HCT116 (cell line): ENCODE data around the gene ABI1. TPM values are rescaled to one million over a fixed set of nuclear protein-coding genes. Genes with fewer than 3 reads are reported as not detected.

Source experiments
- ATAC-seq: fragments of 200-7000 bp; cut with Tn5 transposase; 2 replicates; pipeline ENCODE4 v1.9.1; 2020; ENCODE audit warnings: mild to moderate bottlenecking, moderate library complexity
- BruUV-seq: library from RNA; stranded (reverse); fragments of 400-500 nt; replicated peaks from 2 replicates; lab custom pipeline; 2021; lab: Mats Ljungman, UMichigan
- CTCF ChIA-PET: fragments of 300-600 bp; sonication (Branson Sonifier 250); formaldehyde crosslinking; loops from one replicate; lab custom pipeline; 2021; ENCODE audit warnings: antibody characterized with exemption; lab: Charles Lee
- POLR2A ChIA-PET: fragments of 300-600, 350-600 bp; sonication (Branson Sonifier 250); formaldehyde crosslinking; loops from one replicate; lab custom pipeline; 2021; ENCODE audit warnings: antibody characterized with exemption; lab: Charles Lee
- RAD21 ChIA-PET, 2 experiments: fragments of 300-600 bp; sonication (Branson Sonifier 250); formaldehyde crosslinking; loops; one replicate each; lab custom pipeline; 2023; ENCODE audit warnings: low total read pairs in 2 of 2; ENCODE audit not compliant: uncharacterized antibody in 2 of 2, unreplicated experiment in 2 of 2, low non-redundant PET in 1 of 2; lab: Charles Lee
- DNase-seq: peaks from one replicate; pipeline ENCODE4 v3.0.0-alpha.2; 2010; ENCODE audit warnings: low read depth, low spot score
- H2AFZ ChIP-seq: fragments of 200-600 bp; shearing (Covaris generic), sonication (generic); 2 replicates; pipeline ENCODE4 v1.6.1; 2017; ENCODE audit warnings: low read depth, mixed run types, mixed read lengths, antibody characterized with exemption, low read length; ENCODE audit not compliant: poor library complexity, severe bottlenecking
- H3K27ac ChIP-seq: 2 replicates; pipeline ENCODE4 v1.5.1; 2012; ENCODE audit warnings: low read depth, low read length
- H3K27me3 ChIP-seq: fragments of 200-600 bp; sonication (generic); 2 replicates; pipeline ENCODE4 v1.6.1; 2016; ENCODE audit warnings: mixed run types, low read length, mixed read lengths; ENCODE audit not compliant: insufficient read depth
- H3K36me3 ChIP-seq, 2 experiments: fragments of 200-500 bp in 1 of 2; fragments of 200-600 bp in 1 of 2; sonication (Bioruptor generic) in 1 of 2; sonication (generic) in 1 of 2; 2 replicates each; pipeline versions ENCODE4 v1.5.1 to v1.6.1; 2014 to 2016; ENCODE audit warnings: low read length in 2 of 2, inconsistent platforms in 1 of 2, mixed read lengths in 1 of 2, mixed run types in 1 of 2; ENCODE audit not compliant: insufficient read depth in 2 of 2, control insufficient read depth in 1 of 2
- H3K4me1 ChIP-seq, 2 experiments: fragments of 200-600 bp in 1 of 2; sonication (generic) in 1 of 2; 2 replicates each; pipeline versions ENCODE4 v1.5.1 to v1.6.1; 2012 to 2017; ENCODE audit warnings: low read length in 2 of 2, inconsistent platforms in 1 of 2, mild to moderate bottlenecking in 1 of 2, mixed read lengths in 1 of 2, mixed run types in 1 of 2, moderate library complexity in 1 of 2; ENCODE audit not compliant: insufficient read depth in 2 of 2, control insufficient read depth in 1 of 2
- H3K4me2 ChIP-seq: fragments of 200-600 bp; sonication (generic); 2 replicates; pipeline ENCODE4 v1.6.1; 2017; ENCODE audit warnings: mixed run types, low read length, mixed read lengths
- H3K4me3 ChIP-seq, 2 experiments: fragments of 200-600 bp in 1 of 2; sonication (generic) in 1 of 2; replicated peaks in 1 of 2; 2 replicates each; pipeline ENCODE4 v1.5.1; 2011 to 2016; ENCODE audit warnings: low read length in 2 of 2, control low read depth in 1 of 2, low read depth in 1 of 2, mild to moderate bottlenecking in 1 of 2, mixed read lengths in 1 of 2, mixed run types in 1 of 2
- H3K79me2 ChIP-seq: fragments of 200-600 bp; sonication (generic); 2 replicates; pipeline ENCODE4 v1.6.1; 2017; ENCODE audit warnings: mild to moderate bottlenecking, mixed run types, low read length, moderate library complexity, mixed read lengths; ENCODE audit not compliant: insufficient read depth
- H3K9ac ChIP-seq: fragments of 200-600 bp; sonication (generic); 2 replicates; pipeline ENCODE4 v1.6.1; 2016; ENCODE audit warnings: low read length, mixed read lengths
- H3K9me2 ChIP-seq: fragments of 200-600 bp; sonication (generic), shearing (Covaris generic); 2 replicates; pipeline ENCODE4 v1.6.1; 2017; ENCODE audit warnings: mixed run types, mild to moderate bottlenecking, moderate library complexity; ENCODE audit not compliant: insufficient read depth
- H3K9me3 ChIP-seq, 2 experiments: fragments of 200-500 bp in 1 of 2; fragments of 200-600 bp in 1 of 2; sonication (Bioruptor generic) in 1 of 2; sonication (generic) in 1 of 2; 2 replicates each; pipeline ENCODE4 v1.6.1; 2014 to 2017; ENCODE audit warnings: low read length in 2 of 2, mixed read lengths in 2 of 2, inconsistent platforms in 1 of 2, low read depth in 1 of 2, mild to moderate bottlenecking in 1 of 2, mixed run types in 1 of 2, moderate library complexity in 1 of 2; ENCODE audit not compliant: control insufficient read depth in 1 of 2, insufficient read depth in 1 of 2
- H4K20me1 ChIP-seq: fragments of 200-600 bp; sonication (generic), shearing (Covaris generic); 2 replicates; pipeline ENCODE4 v1.6.1; 2017; ENCODE audit warnings: mixed run types, mild to moderate bottlenecking, moderate library complexity; ENCODE audit not compliant: insufficient read depth
- CBX3 ChIP-seq: IDR thresholded peaks from 2 replicates; pipeline ENCODE4 v1.6.1; 2012; ENCODE audit warnings: low read depth
- CEBPB ChIP-seq: IDR thresholded peaks from 2 replicates; pipeline ENCODE4 v1.6.1; 2012; ENCODE audit warnings: low read depth
- EGR1 ChIP-seq: IDR thresholded peaks from 2 replicates; pipeline ENCODE4 v1.6.1; 2012; ENCODE audit warnings: low read depth
- EZH2 ChIP-seq: fragments of 200-600 bp; sonication (generic); IDR thresholded peaks from 2 replicates; pipeline ENCODE4 v1.6.1; 2017; ENCODE audit warnings: antibody characterized with exemption, mixed run types
- JUND ChIP-seq: IDR thresholded peaks from 2 replicates; pipeline ENCODE4 v1.6.1; 2012
- POLR2A ChIP-seq: IDR thresholded peaks from 2 replicates; pipeline ENCODE4 v1.7.0; 2011; ENCODE audit warnings: borderline replicate concordance; ENCODE audit not compliant: insufficient read depth, insufficient read length; ENCODE audit errors: extremely low read depth
- SP1 ChIP-seq: IDR thresholded peaks from 2 replicates; pipeline ENCODE4 v1.6.1; 2012; ENCODE audit warnings: low read depth
- SRF ChIP-seq: IDR thresholded peaks from 2 replicates; pipeline ENCODE4 v1.6.1; 2012; ENCODE audit warnings: low read depth
- TCF7L2 ChIP-seq: IDR thresholded peaks from 2 replicates; pipeline ENCODE4 v1.7.0; 2011; ENCODE audit warnings: borderline replicate concordance, inconsistent platforms; ENCODE audit not compliant: insufficient read depth, insufficient read length; ENCODE audit errors: extremely low read depth
- YY1 ChIP-seq: IDR thresholded peaks from 2 replicates; pipeline ENCODE4 v1.6.1; 2011; ENCODE audit warnings: low read length, low read depth, moderate library complexity, mild to moderate bottlenecking; ENCODE audit not compliant: insufficient replicate concordance; ENCODE audit errors: extremely low read depth
- ZFX ChIP-seq: fragments of 450-650 bp; IDR thresholded peaks from 2 replicates; pipeline ENCODE4 v1.6.1; 2017
- ZNF274 ChIP-seq: fragments of 200-500 bp; sonication (Bioruptor generic); IDR thresholded peaks from 2 replicates; pipeline ENCODE4 v1.6.1; 2014; ENCODE audit warnings: mild to moderate bottlenecking, low read depth, low read length, inconsistent platforms
- intact Hi-C: fragments of 100-400 bp; cut with micrococcal nuclease; formaldehyde crosslinking; loops from 2 replicates; pipeline ENCODE4 v1.10.0; 2022
- total RNA-seq: library from RNA; stranded (reverse); gene quantifications from one replicate; pipeline ENCODE4 v1.2.1, GENCODE V29; 2021; ENCODE audit not compliant: unreplicated experiment
- TF ChIP-seq, protein P1 (sequence below): IDR thresholded peaks from 2 replicates; pipeline ENCODE4 v1.6.1; 2012; ENCODE audit warnings: low read depth
- TF ChIP-seq, protein P2 (sequence below): IDR thresholded peaks from 2 replicates; pipeline ENCODE4 v1.6.1; 2012
- TF ChIP-seq, protein P3 (sequence below), 3 experiments: fragments of 200-600 bp in 1 of 3; sonication (generic) in 1 of 3; IDR thresholded peaks in 2 of 3; conservative IDR thresholded peaks in 1 of 3; 2 replicates each; pipeline ENCODE4 v1.5.1; 2012 to 2017; ENCODE audit warnings: low read depth in 2 of 3, low read length in 2 of 3, antibody characterized with exemption in 1 of 3, borderline replicate concordance in 1 of 3, control low read depth in 1 of 3, mild to moderate bottlenecking in 1 of 3, mixed read lengths in 1 of 3, mixed run types in 1 of 3, moderate library complexity in 1 of 3; ENCODE audit not compliant: insufficient read depth in 1 of 3
- TF ChIP-seq, protein P4 (sequence below): IDR thresholded peaks from 2 replicates; pipeline ENCODE4 v1.6.1; 2012
- TF ChIP-seq, protein P5 (sequence below): IDR thresholded peaks from 2 replicates; pipeline ENCODE4 v1.6.1; 2011; ENCODE audit warnings: mild to moderate bottlenecking, low read length, moderate library complexity; ENCODE audit not compliant: insufficient replicate concordance; ENCODE audit errors: extremely low read depth

ABI1 gene
- total RNA-seq, 1 experiment from 2014 or later: 34.8 TPM

DNA sequence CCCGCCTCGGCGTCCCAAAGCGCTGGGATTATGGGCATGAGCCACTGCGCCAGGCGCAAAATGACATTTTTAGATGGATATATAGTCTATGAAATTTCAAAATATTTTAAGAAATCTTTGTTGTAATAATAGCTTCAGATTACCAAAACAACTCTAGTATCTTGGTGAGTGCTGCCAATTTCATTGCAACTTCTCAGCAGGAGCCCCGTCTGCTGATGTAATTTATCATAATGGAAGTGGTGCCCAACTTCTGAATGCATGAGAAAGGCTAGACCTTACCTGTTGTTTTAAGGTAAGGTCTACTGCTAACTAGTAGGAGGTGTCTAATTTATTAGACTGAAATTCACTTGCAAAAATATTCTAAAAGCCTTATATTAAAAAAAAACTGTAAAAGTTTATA lies 143.3 kb downstream of the ABI1 start:
- H3K27me3 ChIP-seq: no peaks in the 10 kb centered on the region
- no TSS peak for BruUV-seq
- no peak for DNase-seq
- no peak overlapping the region for H3K4me2 ChIP-seq
- ATAC-seq: no peak
- peaks cover 32% of the 10 kb centered on the region for H3K79me2 ChIP-seq
- H3K4me3 ChIP-seq: no peak overlapping the region
- ChIA-PET CTCF (interaction anchor here (1.0 kb wide), 1 partner anchor 9 kb away, joined by 3 read pairs; no protein-coding TSS in a partner anchor), POLR2A (no interaction called here), RAD21 (no interaction called here)
- H3K9ac ChIP-seq: no peak overlapping the region
- TF ChIP-seq, protein P1, sequence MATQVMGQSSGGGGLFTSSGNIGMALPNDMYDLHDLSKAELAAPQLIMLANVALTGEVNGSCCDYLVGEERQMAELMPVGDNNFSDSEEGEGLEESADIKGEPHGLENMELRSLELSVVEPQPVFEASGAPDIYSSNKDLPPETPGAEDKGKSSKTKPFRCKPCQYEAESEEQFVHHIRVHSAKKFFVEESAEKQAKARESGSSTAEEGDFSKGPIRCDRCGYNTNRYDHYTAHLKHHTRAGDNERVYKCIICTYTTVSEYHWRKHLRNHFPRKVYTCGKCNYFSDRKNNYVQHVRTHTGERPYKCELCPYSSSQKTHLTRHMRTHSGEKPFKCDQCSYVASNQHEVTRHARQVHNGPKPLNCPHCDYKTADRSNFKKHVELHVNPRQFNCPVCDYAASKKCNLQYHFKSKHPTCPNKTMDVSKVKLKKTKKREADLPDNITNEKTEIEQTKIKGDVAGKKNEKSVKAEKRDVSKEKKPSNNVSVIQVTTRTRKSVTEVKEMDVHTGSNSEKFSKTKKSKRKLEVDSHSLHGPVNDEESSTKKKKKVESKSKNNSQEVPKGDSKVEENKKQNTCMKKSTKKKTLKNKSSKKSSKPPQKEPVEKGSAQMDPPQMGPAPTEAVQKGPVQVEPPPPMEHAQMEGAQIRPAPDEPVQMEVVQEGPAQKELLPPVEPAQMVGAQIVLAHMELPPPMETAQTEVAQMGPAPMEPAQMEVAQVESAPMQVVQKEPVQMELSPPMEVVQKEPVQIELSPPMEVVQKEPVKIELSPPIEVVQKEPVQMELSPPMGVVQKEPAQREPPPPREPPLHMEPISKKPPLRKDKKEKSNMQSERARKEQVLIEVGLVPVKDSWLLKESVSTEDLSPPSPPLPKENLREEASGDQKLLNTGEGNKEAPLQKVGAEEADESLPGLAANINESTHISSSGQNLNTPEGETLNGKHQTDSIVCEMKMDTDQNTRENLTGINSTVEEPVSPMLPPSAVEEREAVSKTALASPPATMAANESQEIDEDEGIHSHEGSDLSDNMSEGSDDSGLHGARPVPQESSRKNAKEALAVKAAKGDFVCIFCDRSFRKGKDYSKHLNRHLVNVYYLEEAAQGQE: no peak
- no peak for TF ChIP-seq EGR1
- TF ChIP-seq TCF7L2: no peak
- no peak for TF ChIP-seq EZH2
- no peak for TF ChIP-seq CEBPB
- no peak for TF ChIP-seq YY1
- no peak for TF ChIP-seq POLR2A
- no peak for TF ChIP-seq ZNF274
- TF ChIP-seq, protein P2, sequence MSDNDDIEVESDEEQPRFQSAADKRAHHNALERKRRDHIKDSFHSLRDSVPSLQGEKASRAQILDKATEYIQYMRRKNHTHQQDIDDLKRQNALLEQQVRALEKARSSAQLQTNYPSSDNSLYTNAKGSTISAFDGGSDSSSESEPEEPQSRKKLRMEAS: no peak
- TF ChIP-seq ZFX: no peak
- TF ChIP-seq JUND: no peak
- TF ChIP-seq, protein P3, sequence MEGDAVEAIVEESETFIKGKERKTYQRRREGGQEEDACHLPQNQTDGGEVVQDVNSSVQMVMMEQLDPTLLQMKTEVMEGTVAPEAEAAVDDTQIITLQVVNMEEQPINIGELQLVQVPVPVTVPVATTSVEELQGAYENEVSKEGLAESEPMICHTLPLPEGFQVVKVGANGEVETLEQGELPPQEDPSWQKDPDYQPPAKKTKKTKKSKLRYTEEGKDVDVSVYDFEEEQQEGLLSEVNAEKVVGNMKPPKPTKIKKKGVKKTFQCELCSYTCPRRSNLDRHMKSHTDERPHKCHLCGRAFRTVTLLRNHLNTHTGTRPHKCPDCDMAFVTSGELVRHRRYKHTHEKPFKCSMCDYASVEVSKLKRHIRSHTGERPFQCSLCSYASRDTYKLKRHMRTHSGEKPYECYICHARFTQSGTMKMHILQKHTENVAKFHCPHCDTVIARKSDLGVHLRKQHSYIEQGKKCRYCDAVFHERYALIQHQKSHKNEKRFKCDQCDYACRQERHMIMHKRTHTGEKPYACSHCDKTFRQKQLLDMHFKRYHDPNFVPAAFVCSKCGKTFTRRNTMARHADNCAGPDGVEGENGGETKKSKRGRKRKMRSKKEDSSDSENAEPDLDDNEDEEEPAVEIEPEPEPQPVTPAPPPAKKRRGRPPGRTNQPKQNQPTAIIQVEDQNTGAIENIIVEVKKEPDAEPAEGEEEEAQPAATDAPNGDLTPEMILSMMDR (IDR thresholded peaks at IDR 0.05 in 2 of 3, conservative IDR thresholded peaks at IDR 0.05 in 1 of 3; ENCODE audit: borderline replicate concordance in 1 of 3, insufficient read depth in 1 of 3, low read depth in 2 of 3, low read length in 2 of 3): no peak
- TF ChIP-seq SP1: no peak
- no peak for TF ChIP-seq SRF
- TF ChIP-seq CBX3: no peak
- TF ChIP-seq, protein P4, sequence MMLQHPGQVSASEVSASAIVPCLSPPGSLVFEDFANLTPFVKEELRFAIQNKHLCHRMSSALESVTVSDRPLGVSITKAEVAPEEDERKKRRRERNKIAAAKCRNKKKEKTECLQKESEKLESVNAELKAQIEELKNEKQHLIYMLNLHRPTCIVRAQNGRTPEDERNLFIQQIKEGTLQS: no peak
- TF ChIP-seq, protein P5, sequence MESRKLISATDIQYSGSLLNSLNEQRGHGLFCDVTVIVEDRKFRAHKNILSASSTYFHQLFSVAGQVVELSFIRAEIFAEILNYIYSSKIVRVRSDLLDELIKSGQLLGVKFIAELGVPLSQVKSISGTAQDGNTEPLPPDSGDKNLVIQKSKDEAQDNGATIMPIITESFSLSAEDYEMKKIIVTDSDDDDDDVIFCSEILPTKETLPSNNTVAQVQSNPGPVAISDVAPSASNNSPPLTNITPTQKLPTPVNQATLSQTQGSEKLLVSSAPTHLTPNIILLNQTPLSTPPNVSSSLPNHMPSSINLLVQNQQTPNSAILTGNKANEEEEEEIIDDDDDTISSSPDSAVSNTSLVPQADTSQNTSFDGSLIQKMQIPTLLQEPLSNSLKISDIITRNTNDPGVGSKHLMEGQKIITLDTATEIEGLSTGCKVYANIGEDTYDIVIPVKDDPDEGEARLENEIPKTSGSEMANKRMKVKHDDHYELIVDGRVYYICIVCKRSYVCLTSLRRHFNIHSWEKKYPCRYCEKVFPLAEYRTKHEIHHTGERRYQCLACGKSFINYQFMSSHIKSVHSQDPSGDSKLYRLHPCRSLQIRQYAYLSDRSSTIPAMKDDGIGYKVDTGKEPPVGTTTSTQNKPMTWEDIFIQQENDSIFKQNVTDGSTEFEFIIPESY: no peak
- H3K4me1 ChIP-seq: peaks cover 0 to 3% of the 10 kb centered on the region in 2 experiments; a peak in 1 of 4 replicates
- H3K9me2 ChIP-seq: no peaks in the 10 kb centered on the region
- H3K9me3 ChIP-seq: no peaks in the 10 kb centered on the region
- H4K20me1 ChIP-seq: no peaks in the 10 kb centered on the region
- no peak overlapping the region for H2AFZ ChIP-seq
- intact Hi-C loops: no loop called here
- H3K27ac ChIP-seq: no peak overlapping the region
- H3K36me3 ChIP-seq: peaks cover 19 to 21% of the 10 kb centered on the region in 2 experiments; a peak in 3 of 4 replicates
